HG03196 (cell line): ENCODE measurements around the gene AQP6.

Experiments
- ATAC-seq: cut with Tn5 transposase; IDR thresholded peaks from one replicate; pipeline ENCODE4 v1.9.1; 2021; ENCODE audit not compliant: unreplicated experiment

AQP6 gene

GRCh38 chr12:49955899-49956662 lies 16.7 kb upstream of the AQP6 start:
- ATAC-seq, result no peak

GRCh38 chr12:49956663-49957569 lies 15.8 kb upstream of the AQP6 start:
- no peak for ATAC-seq

- ATAC-seq, result no peak
Observed at GRCh38 chr12:49957570-49957967, 15.2 kb upstream of the AQP6 start.

DNA sequence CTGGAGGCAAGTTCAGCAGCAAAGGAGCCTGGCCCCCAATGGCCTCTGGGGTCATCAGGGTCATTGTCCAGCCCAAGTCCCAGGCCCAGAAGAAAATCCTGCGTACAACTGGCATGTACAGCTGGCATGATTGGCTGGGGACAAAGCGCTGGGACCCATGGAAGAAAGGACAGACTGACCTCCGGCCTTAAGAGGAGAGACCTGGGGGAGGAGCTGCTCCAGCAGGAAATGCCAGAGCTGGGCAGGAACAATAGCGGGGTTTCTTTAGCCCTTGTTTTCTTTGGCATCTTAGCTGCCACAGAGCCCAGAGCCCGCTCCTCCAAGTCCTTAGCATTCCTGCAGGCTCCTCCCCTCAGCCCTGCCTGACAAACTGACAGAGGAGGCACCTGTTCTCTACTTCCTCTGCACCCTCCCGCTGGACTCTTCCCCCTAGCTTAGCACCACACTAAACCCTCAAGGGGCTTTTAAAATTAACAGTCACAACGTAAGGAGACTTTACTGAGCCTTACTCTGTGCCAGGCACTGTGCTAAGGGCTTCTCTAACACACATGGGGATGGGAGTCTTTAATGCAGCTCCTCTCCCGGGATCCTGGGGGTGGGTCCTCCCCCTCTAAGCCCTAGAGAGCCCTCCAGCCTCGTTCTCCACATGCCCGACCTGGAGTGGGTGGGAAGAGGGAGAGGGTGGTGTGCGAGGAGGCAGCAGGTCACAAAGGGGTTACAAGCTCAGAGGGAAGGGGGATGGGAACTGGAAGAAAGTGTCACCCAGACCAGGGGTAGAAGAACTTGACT lies 12.9 kb upstream of the AQP6 start:
- no peak for ATAC-seq

DNA sequence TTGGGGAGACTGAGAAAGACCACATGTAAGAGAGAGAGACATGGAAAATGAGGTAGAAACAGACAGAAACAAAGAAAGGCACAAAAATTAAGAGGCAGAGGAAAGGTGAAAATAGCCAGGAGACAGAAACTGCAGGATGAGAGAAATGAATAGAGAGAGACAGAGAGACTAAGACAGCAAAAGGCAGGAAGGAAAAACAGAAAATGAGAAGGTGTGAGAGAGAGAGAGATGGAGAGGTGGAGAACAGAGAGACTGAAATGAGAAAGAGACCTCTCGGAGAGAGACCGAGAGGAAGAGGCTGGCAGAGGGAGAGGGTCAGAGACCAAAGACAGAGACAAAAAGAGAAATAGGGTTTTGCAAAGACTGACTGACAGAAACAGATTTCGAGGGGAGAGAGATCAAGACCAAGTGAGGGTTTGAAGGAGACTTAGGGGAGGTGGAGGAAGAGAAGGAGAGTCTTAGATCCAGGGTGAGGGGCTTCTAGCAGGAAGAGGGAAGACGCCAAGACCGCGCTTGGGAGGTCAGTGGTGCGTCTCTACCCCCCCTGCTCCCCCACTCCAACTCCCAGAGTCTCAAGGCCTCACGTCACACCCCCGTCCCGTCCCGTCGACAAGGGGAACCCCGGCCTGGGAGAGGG lies 12.2 kb upstream of the AQP6 start:
- no peak for ATAC-seq

GRCh38 chr12:49961111-49961922 lies 11.4 kb upstream of the AQP6 start, which contains the start of gene AQP5:
AQP5 (plus strand) TSS chr12:49961872; CDS start chr12:49962018, 146 bp downstream.
- no peak for ATAC-seq

DNA sequence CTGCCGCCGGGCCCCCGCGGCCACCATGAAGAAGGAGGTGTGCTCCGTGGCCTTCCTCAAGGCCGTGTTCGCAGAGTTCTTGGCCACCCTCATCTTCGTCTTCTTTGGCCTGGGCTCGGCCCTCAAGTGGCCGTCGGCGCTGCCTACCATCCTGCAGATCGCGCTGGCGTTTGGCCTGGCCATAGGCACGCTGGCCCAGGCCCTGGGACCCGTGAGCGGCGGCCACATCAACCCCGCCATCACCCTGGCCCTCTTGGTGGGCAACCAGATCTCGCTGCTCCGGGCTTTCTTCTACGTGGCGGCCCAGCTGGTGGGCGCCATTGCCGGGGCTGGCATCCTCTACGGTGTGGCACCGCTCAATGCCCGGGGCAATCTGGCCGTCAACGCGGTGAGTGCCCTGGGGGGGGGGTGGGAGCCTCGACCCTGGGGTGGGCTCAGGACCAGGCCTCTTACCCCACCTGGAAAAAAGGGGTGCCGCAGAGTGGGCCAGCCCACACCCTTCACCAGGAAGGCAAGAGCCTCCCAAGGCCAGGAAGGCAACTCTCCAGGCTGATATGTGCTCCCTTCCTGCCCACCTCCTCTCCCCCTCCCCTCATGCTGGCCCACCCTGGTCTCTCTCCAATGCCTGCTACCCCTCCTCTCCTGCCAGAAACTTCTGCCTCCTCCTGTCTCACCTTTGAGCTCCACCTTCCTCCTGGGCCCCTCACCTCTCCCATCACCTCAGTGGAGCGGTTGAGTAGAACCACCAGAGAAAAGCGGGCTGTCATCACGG lies 10.6 kb upstream of the AQP6 start:
- ATAC-seq, result no peak

DNA sequence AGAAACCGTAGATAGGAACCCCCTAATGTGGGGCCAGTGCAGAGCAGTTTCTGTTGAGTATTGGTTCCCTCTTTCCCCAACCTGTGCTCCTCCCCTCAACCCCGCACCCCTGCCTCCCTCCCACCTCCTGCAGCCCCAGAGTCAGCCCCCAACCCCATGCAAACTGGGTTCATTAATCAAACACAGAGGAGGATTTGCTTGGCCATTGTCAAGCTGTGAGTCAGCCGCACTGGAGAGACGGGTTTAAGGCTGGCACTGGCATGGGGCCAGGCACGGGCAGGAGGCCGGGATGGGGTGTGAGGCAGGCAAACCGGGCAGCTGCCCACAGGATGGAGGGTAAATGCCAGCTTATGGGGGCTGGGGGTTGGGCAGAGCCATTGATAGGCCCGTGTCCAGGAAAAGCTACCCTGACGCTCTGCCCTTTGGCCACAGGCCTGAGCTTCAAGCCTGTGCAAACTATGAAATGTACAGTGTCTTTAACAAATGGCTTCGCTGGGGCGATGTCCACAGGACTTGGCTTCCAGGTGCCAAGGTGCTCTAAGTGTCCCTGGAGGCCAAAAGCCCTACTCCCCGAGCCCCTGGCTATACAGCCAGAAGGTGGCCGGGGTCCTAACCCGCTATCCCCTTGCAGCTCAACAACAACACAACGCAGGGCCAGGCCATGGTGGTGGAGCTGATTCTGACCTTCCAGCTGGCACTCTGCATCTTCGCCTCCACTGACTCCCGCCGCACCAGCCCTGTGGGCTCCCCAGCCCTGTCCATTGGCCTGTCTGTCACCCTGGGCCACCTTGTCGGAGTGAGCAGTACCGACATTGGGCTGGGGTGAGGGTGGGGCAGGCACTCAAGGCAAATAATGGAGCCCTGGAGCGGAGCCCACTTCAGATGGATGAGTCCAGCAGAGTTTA lies 9.6 kb upstream of the AQP6 start:
- ATAC-seq, result no peak

DNA sequence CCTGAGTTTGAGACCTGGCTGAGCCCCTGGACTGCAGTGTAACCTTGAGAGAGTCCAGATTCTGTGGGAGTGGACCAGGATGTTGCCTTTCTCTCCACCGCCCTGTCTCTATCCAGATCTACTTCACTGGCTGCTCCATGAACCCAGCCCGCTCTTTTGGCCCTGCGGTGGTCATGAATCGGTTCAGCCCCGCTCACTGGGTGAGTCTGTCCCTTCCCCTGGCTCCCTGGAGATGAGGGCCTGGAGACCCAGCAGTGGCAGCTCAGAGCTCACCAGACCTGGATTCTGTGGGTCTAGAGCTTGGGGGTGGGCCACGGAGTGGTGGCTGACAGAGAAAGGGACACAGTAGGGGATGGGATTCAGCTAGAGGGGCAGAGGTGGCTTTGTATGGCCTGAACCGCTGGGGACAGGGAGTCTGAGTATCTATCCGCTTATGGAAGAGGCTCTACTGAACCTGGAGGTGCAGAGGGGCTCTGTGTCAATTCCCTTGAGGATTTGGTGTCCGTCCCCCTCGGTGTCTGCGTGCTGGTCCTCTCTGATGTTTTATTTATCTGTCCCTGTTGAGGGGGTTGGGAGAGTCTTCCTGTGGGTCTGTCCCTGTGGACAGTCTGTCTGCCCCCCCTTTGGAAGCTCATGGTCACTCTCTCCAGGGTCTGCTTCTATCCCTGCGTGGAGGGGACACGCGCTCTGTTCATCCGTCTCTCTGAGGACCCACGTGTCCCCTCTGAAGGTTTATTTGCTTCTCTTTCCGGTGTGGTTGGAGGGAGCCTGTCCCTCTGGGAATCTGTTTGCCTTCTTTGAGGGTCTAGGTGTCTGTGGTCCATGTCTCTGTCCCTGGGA lies 8.6 kb upstream of the AQP6 start:
- ATAC-seq, result no peak

DNA sequence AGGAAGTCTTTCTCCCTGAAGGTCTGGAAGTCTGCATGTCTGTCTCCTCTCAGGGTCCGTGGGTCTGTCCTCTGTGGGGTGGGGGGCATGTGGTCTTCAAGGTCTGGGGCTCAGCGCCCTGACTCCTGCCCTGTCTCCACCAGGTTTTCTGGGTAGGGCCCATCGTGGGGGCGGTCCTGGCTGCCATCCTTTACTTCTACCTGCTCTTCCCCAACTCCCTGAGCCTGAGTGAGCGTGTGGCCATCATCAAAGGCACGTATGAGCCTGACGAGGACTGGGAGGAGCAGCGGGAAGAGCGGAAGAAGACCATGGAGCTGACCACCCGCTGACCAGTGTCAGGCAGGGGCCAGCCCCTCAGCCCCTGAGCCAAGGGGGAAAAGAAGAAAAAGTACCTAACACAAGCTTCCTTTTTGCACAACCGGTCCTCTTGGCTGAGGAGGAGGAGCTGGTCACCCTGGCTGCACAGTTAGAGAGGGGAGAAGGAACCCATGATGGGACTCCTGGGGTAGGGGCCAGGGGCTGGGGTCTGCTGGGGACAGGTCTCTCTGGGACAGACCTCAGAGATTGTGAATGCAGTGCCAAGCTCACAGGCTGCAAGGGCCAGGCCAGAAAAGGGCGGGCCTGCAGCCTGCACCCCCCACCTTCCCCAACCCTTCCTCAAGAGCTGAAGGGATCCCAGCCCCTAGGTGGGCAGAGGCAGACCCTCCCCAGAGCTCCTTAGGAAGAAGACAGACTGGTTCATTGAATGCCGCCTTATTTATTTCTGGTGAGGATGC lies 7.7 kb upstream of the AQP6 start:
- ATAC-seq, result no peak

DNA sequence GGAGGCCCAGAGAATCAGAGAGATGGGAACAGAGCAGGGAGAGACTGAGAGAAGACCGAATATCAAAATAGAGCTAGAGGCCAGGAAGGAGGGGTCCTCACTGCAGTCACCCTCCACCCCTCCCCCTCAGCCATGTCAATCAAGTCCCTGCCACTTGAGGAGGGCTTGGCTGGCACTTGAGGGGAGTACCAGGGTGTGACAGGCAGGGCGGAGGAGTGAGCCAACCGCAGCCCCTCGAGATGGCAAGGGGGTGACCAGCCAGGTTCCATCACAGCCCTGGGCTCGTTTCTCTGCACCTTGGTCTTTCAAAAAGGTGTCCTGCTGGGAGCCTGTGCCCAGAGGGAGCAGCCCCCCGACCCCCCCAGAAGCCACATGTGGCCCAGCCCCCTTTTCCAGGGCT lies 6.9 kb upstream of the AQP6 start:
- ATAC-seq, result no peak

DNA sequence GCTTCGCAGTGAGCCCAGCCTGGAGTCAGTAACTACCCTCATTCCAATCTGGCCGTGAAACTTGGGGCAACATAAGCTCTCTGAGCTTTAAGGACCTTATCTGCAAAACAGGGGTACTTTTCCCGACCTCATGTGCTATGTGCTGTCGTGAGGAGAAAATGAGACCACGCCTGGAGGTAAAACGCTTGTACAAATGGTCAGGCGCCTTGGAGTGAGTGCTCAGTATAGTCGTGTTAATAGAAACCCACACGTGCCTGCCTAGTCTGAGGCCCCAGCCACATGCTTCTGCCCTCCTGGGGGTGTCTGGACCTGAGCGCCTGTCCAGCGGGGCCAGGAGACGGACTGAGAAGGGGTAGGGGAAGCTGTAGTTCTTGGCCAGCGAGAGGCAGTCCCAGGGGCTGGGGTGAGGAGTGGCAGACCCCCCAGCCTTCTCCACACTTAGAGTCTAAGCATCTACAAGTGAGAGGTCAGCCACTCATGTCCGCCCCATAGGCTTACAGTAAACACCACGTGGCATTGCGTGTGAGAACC lies 6.2 kb upstream of the AQP6 start:
- ATAC-seq, result no peak

GRCh38 chr12:49967042-49967776 lies 5.5 kb upstream of the AQP6 start:
- ATAC-seq, result peak; percentile 55

GRCh38 chr12:49967777-49968250 lies 4.9 kb upstream of the AQP6 start:
- ATAC-seq, result peak; percentile 12

GRCh38 chr12:49968471-49968870 lies 4.3 kb upstream of the AQP6 start:
- no peak for ATAC-seq
